ENCODE results near the gene TSPAN14. TPM values are rescaled to one million over a fixed set of nuclear protein-coding genes. Genes with fewer than 3 reads are reported as not detected.
A peak's percentile ranks its signal among the peaks of the same experiment; 100 is the strongest.

TSPAN14 gene
- total RNA-seq, 2 experiments from 2014 or later = 109 to 117 TPM

GRCh38 chr10:80491251-80492102 is 37.4 kb downstream of the TSPAN14 start:
- no peak for DNase-seq
- Mint-ChIP-seq H3K27ac (peak overlapping the region; percentile 56), H3K9me3 (ENCODE audit: insufficient read depth) (no peaks in the 10 kb centered on the region), H3K4me3 (no peak overlapping the region), H3K27me3 (ENCODE audit: low read depth) (no peaks in the 10 kb centered on the region), H3K4me1 (ENCODE audit: low read depth) (peaks cover 99% of the 10 kb centered on the region), H3K36me3 (ENCODE audit: low read depth) (peaks cover 83% of the 10 kb centered on the region)
- no peak for ATAC-seq
- CTCF ChIA-PET = interaction anchor here (0.7 to 3.6 kb wide), 5 partner anchors 9 to 47 kb away, joined by 3 to 25 read pairs (median 7); no protein-coding TSS in a partner anchor
- POLR2A ChIA-PET = interaction anchor here (0.8 to 9.7 kb wide), 3 partner anchors 13 to 35 kb away, joined by 3 to 67 read pairs (median 8); no protein-coding TSS in a partner anchor

DNA sequence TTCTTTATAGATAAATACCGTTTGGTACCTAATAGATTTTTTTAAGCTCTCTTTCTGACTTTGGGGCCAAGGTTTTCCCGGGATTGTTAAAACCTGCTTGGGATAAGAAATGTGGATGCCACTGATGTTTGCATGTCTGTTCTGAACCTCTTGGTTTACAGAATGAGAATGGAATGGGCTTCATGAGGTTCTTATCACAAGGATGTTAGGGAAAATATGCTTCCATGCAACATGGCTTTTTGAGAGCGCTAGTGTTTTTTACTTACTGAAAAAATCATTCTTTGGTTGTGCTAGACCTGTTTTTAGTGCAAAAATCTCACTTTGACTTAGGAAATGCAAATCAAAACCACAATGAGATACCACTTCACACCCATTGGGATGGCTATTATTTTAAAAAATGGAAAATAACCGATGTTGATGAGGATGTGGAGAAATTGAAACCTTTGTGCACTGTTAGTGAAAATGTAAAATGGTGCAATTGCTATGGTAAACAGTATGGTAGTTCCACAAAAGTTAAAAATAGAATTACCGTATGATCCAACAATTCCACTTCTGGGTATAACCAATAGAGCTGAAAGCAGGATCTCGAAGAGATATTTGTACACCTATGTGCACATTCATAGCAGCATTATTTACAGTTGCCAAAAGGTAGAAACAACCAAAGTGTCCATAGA is 38.9 kb downstream of the TSPAN14 start:
- H3K36me3 Mint-ChIP-seq (ENCODE audit: low read depth) = peaks cover 94% of the 10 kb centered on the region
- no peak for DNase-seq
- H3K4me1 Mint-ChIP-seq (ENCODE audit: low read depth) = peaks cover 99% of the 10 kb centered on the region
- H3K9me3 Mint-ChIP-seq (ENCODE audit: insufficient read depth) = no peaks in the 10 kb centered on the region
- ATAC-seq = no peak
- ChIA-PET POLR2A (interaction anchor here (0.6 to 9.7 kb wide), 6 partner anchors 27 to 1177 kb away, joined by 3 to 67 read pairs (median 4); no protein-coding TSS in a partner anchor), CTCF (interaction anchor here (0.6 to 3.6 kb wide), 12 partner anchors 8 to 115 kb away, joined by 3 to 25 read pairs (median 4); no protein-coding TSS in a partner anchor)
- no peaks in the 10 kb centered on the region for H3K27me3 Mint-ChIP-seq (ENCODE audit: low read depth)
- H3K27ac Mint-ChIP-seq = peak overlapping the region; percentile 82
- peak overlapping the region; percentile 51 for H3K4me3 Mint-ChIP-seq

GRCh38 chr10:80493522-80494051 is 39.5 kb downstream of the TSPAN14 start:
- no peaks in the 10 kb centered on the region for H3K9me3 Mint-ChIP-seq (ENCODE audit: insufficient read depth)
- peaks cover 94% of the 10 kb centered on the region for H3K36me3 Mint-ChIP-seq (ENCODE audit: low read depth)
- H3K27ac Mint-ChIP-seq = peak overlapping the region; percentile 82
- DNase-seq = no peak
- H3K4me3 Mint-ChIP-seq = peak overlapping the region; percentile 51
- no peaks in the 10 kb centered on the region for H3K27me3 Mint-ChIP-seq (ENCODE audit: low read depth)
- ChIA-PET CTCF (interaction anchor here (0.6 to 3.6 kb wide), 12 partner anchors 9 to 116 kb away, joined by 3 to 25 read pairs (median 4); no protein-coding TSS in a partner anchor), POLR2A (interaction anchor here (0.6 to 2.5 kb wide), 3 partner anchors 30 to 37 kb away, joined by 3 to 8 read pairs (median 5); no protein-coding TSS in a partner anchor)
- peaks cover 99% of the 10 kb centered on the region for H3K4me1 Mint-ChIP-seq (ENCODE audit: low read depth)
- ATAC-seq = peak; percentile 72

GRCh38 chr10:80496555-80497172 is 42.6 kb downstream of the TSPAN14 start:
- H3K27ac Mint-ChIP-seq = peak overlapping the region; percentile 90
- peaks cover 82% of the 10 kb centered on the region for H3K36me3 Mint-ChIP-seq (ENCODE audit: low read depth)
- POLR2A ChIA-PET = interaction anchor here (7.9 kb wide), 1 partner anchor 9 kb away, joined by 52 read pairs; no protein-coding TSS in a partner anchor
- ATAC-seq (no peak), DNase-seq (no peak)
- CTCF ChIA-PET = interaction anchor here (1.4 to 22.0 kb wide), 5 partner anchors 9 to 91 kb away, joined by 3 to 1113 read pairs (median 31); partner anchors contain the start of gene TSPAN14
- H3K4me1 Mint-ChIP-seq (ENCODE audit: low read depth) = peaks cover 96% of the 10 kb centered on the region
- no peaks in the 10 kb centered on the region for H3K9me3 Mint-ChIP-seq (ENCODE audit: insufficient read depth)
- H3K4me3 Mint-ChIP-seq = peak overlapping the region; percentile 64
- H3K27me3 Mint-ChIP-seq (ENCODE audit: low read depth) = no peaks in the 10 kb centered on the region

- ChIA-PET CTCF (interaction anchor here (1.4 to 22.0 kb wide), 5 partner anchors 8 to 92 kb away, joined by 3 to 1113 read pairs (median 31); partner anchors contain the start of gene TSPAN14), POLR2A (interaction anchor here (0.7 to 7.9 kb wide), 7 partner anchors 10 to 83 kb away, joined by 3 to 52 read pairs (median 5); no protein-coding TSS in a partner anchor)
- DNase-seq (peak; percentile 54), ATAC-seq (peak; percentile 32)
- peaks cover 96% of the 10 kb centered on the region for H3K4me1 Mint-ChIP-seq (ENCODE audit: low read depth)
- no peaks in the 10 kb centered on the region for H3K9me3 Mint-ChIP-seq (ENCODE audit: insufficient read depth)
- H3K27ac Mint-ChIP-seq = peak overlapping the region; percentile 90
- no peaks in the 10 kb centered on the region for H3K27me3 Mint-ChIP-seq (ENCODE audit: low read depth)
- peaks cover 80% of the 10 kb centered on the region for H3K36me3 Mint-ChIP-seq (ENCODE audit: low read depth)
- H3K4me3 Mint-ChIP-seq = peak overlapping the region; percentile 64
These were observed 43.3 kb downstream of the TSPAN14 start for GRCh38 chr10:80497187-80498077.

DNA sequence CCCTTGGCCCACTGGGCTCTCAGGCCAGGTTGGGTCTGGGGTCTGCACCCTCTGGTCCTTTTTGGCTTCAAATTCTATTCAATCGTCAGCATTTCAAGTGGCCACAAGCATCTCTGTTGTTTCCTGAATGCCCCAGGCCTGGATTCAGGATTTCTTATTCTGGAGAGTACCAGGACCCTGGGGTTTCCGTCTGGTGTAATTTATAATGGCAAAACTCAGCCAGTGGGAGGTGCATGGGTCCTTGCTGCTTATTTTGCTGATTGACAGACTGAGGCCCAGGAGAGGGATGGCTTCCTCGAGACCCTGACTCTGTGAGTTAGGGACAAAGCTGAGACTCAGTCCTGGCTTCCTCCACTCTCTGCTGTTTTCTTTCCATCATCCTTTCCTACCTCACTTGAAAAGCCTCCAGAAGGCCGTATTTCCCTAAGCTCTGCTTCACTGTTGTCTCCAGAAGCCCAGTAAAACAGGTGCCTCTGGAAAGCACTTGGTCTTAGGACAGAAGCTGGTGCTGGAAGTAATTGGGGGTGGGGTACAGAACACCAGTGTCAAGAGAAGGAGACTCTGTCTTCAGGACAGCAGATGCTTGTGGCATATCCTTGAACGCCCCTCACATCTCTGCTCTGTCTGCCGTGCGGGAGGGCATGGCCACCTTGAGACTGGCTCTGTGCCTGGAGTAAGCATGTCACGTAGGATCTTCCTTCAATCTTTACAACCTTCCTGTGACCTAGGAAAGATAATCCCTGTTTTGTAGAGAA is 44.1 kb downstream of the TSPAN14 start:
- ChIA-PET CTCF (interaction anchor here (0.8 to 22.0 kb wide), 8 partner anchors 7 to 120 kb away, joined by 3 to 1113 read pairs (median 18); partner anchors contain the start of gene TSPAN14), POLR2A (interaction anchor here (0.7 to 7.9 kb wide), 11 partner anchors 11 to 84 kb away, joined by 3 to 52 read pairs (median 5); partner anchors contain the start of gene TSPAN14)
- Mint-ChIP-seq H3K27ac (peak overlapping the region; percentile 90), H3K4me3 (peak overlapping the region; percentile 64), H3K9me3 (ENCODE audit: insufficient read depth) (no peaks in the 10 kb centered on the region), H3K27me3 (ENCODE audit: low read depth) (no peaks in the 10 kb centered on the region), H3K4me1 (ENCODE audit: low read depth) (peaks cover 97% of the 10 kb centered on the region), H3K36me3 (ENCODE audit: low read depth) (peaks cover 80% of the 10 kb centered on the region)
- ATAC-seq (peak; percentile 30), DNase-seq (no peak)

- H3K36me3 Mint-ChIP-seq (ENCODE audit: low read depth) = peaks cover 75% of the 10 kb centered on the region
- peak overlapping the region; percentile 64 for H3K4me3 Mint-ChIP-seq
- POLR2A ChIA-PET = interaction anchor here (0.8 to 7.9 kb wide), 10 partner anchors 11 to 55 kb away, joined by 3 to 52 read pairs (median 7); partner anchors contain the start of gene TSPAN14
- CTCF ChIA-PET = interaction anchor here (0.8 to 22.0 kb wide), 8 partner anchors 11 to 121 kb away, joined by 3 to 1113 read pairs (median 6); partner anchors contain the start of gene TSPAN14
- ATAC-seq (peak; percentile 70), DNase-seq (peak; percentile 71)
- peak overlapping the region; percentile 90 for H3K27ac Mint-ChIP-seq
- H3K27me3 Mint-ChIP-seq (ENCODE audit: low read depth) = no peaks in the 10 kb centered on the region
- peaks cover 97% of the 10 kb centered on the region for H3K4me1 Mint-ChIP-seq (ENCODE audit: low read depth)
- H3K9me3 Mint-ChIP-seq (ENCODE audit: insufficient read depth) = no peaks in the 10 kb centered on the region
These were observed 45.0 kb downstream of the TSPAN14 start for GRCh38 chr10:80498833-80499741.

DNA sequence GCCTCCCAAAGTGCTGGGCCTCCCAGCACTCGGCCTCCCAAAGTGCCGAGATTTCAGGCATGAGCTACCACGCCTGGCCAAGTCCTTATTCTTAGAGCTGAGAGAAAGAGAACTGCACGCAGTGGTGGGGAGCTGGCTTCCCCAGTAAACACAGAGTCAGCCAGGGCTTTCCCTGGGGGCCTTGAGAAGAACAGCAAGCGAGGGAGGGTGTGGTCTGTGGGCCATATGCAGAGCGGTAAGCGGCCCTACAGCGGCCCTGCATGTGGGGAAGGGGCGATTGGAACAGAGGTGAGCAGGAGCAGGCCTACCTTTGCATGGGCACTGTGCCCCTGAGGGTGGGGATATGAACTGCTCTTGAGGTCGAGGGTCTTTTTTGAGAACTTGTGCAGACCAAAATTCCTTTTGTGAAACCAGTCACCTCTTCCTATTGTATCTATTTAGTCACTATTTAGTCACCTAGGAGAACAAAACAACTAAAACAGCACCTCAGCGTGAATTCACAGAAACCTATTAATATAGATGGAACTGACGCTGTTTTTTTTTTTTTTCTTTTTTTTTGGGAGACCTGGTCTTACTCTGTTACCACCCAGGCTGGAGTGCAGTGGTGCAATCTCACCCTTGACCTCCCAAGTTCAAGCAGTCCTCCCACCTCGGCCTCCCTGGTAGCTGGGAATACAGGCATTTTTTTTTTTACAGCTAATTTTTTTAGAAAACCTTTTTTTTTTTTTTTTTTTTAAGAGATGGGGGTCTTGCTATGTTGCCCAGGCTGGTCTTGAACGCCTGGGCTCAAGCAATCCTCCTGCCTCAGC is 46.7 kb downstream of the TSPAN14 start:
- DNase-seq = no peak
- Mint-ChIP-seq H3K27ac (peak overlapping the region; percentile 87), H3K4me1 (ENCODE audit: low read depth) (peaks cover 97% of the 10 kb centered on the region), H3K9me3 (ENCODE audit: insufficient read depth) (no peaks in the 10 kb centered on the region), H3K27me3 (ENCODE audit: low read depth) (no peaks in the 10 kb centered on the region), H3K36me3 (ENCODE audit: low read depth) (peaks cover 71% of the 10 kb centered on the region), H3K4me3 (peak overlapping the region; percentile 23)
- ATAC-seq = peak; percentile 38
- ChIA-PET POLR2A (interaction anchor here (0.6 to 7.9 kb wide), 5 partner anchors 13 to 56 kb away, joined by 3 to 52 read pairs (median 6); no protein-coding TSS in a partner anchor), CTCF (interaction anchor here (1.3 to 22.0 kb wide), 7 partner anchors 9 to 118 kb away, joined by 4 to 1113 read pairs (median 9); partner anchors contain the start of gene TSPAN14)

All from activated CD8-positive, alpha-beta T cell treated with anti-CD3 and anti-CD28 coated beads, Interleukin-2, amount 10 ng/mL, durations not matched to agents 7 days and 5 days (primary cell).